Naive thymus-derived CD4-positive, alpha-beta T cell (primary cell): ENCODE data around the gene SCMH1. TPM values are rescaled to one million over a fixed set of nuclear protein-coding genes. Genes with fewer than 3 reads are reported as not detected.

Experiments
- ATAC-seq: fragments of 150-1000 bp; cut with Tn5 transposase; 2 replicates; pipeline ENCODE4 v1.10.0; 2021; ENCODE audit warnings: mild to moderate bottlenecking, moderate library complexity
- CTCF ChIA-PET: fragments of 350-600 bp; sonication (Branson Sonifier 250); formaldehyde crosslinking; loops from one replicate; lab custom pipeline; 2021; ENCODE audit warnings: antibody characterized with exemption; lab: Charles Lee
- POLR2A ChIA-PET: fragments of 350-600 bp; sonication (Branson Sonifier 250); formaldehyde crosslinking; loops from one replicate; lab custom pipeline; 2021; ENCODE audit warnings: antibody characterized with exemption, inconsistent platforms; lab: Charles Lee
- DNase-seq, 9 donors: peaks; one replicate each; pipeline versions ENCODE4 v3.0.0 to v3.0.0-alpha.2; 2020 to 2022; ENCODE audit warnings: mixed read lengths in 1 of 9
- H3K27ac ChIP-seq: one replicate; pipeline ENCODE4 v1.7.0; 2013; ENCODE audit warnings: mild to moderate bottlenecking, low read depth, low read length, moderate library complexity
- H3K27me3 ChIP-seq, 2 donors: one replicate each; pipeline ENCODE4 v1.7.0; 2013; ENCODE audit warnings: low read length in 2 of 2, mild to moderate bottlenecking in 2 of 2, moderate library complexity in 2 of 2; ENCODE audit not compliant: control insufficient read depth in 2 of 2, insufficient read depth in 2 of 2
- H3K36me3 ChIP-seq, 3 experiments: 1 replicate in 2 of 3; 2 replicates in 1 of 3; pipeline ENCODE4 v1.7.0; 2013; ENCODE audit warnings: low read length in 3 of 3, mild to moderate bottlenecking in 3 of 3, moderate library complexity in 1 of 3; ENCODE audit not compliant: insufficient read depth in 3 of 3, control insufficient read depth in 2 of 3
- H3K4me1 ChIP-seq, 2 donors: one replicate each; pipeline ENCODE4 v1.7.0; 2013; ENCODE audit warnings: low read length in 2 of 2, mild to moderate bottlenecking in 2 of 2, moderate library complexity in 1 of 2; ENCODE audit not compliant: control insufficient read depth in 2 of 2, insufficient read depth in 2 of 2
- H3K4me3 ChIP-seq: 2 replicates; pipeline ENCODE4 v1.7.0; 2013; ENCODE audit warnings: mild to moderate bottlenecking, low read length
- H3K9me3 ChIP-seq, 3 experiments: 1 replicate in 2 of 3; 2 replicates in 1 of 3; pipeline ENCODE4 v1.7.0; 2013; ENCODE audit warnings: low read length in 3 of 3; ENCODE audit not compliant: control insufficient read depth in 2 of 3
- H3K27ac Mint-ChIP-seq, 9 donors: one replicate each; pipeline ENCODE4 v1.8.0; 2020 to 2022; ENCODE audit warnings: mixed read lengths in 9 of 9, mild to moderate bottlenecking in 8 of 9, moderate library complexity in 5 of 9, inconsistent platforms in 2 of 9
- H3K27me3 Mint-ChIP-seq, 5 donors: one replicate each; pipeline ENCODE4 v1.8.0; 2021 to 2022; ENCODE audit warnings: mixed read lengths in 5 of 5, mild to moderate bottlenecking in 1 of 5
- H3K36me3 Mint-ChIP-seq, 5 donors: one replicate each; pipeline ENCODE4 v1.8.0; 2020 to 2022; ENCODE audit warnings: mixed read lengths in 5 of 5, mild to moderate bottlenecking in 3 of 5, inconsistent platforms in 1 of 5
- H3K4me1 Mint-ChIP-seq, 7 donors: one replicate each; pipeline ENCODE4 v1.8.0; 2020 to 2022; ENCODE audit warnings: mixed read lengths in 7 of 7, mild to moderate bottlenecking in 3 of 7, inconsistent platforms in 1 of 7
- H3K4me3 Mint-ChIP-seq, 10 donors: one replicate each; pipeline ENCODE4 v1.8.0; 2020 to 2022; ENCODE audit warnings: mild to moderate bottlenecking in 10 of 10, mixed read lengths in 10 of 10, moderate library complexity in 6 of 10, inconsistent platforms in 2 of 10
- H3K9me3 Mint-ChIP-seq, 11 donors: one replicate each; pipeline ENCODE4 v1.8.0; 2020 to 2022; ENCODE audit warnings: mixed read lengths in 11 of 11, mild to moderate bottlenecking in 4 of 11, inconsistent platforms in 1 of 11, moderate library complexity in 1 of 11
- intact Hi-C, 2 donors: fragments of 100-400 bp; cut with micrococcal nuclease; formaldehyde crosslinking; loops; one replicate each; pipeline ENCODE4 v1.15.1; 2023
- polyA plus RNA-seq, 2 donors: library from polyadenylated mRNA; unstranded; fragments of 300-500 nt; fragmentation: Illumina TruSeq; gene quantifications; one replicate each; pipeline ENCODE4 v1.2.3, GENCODE V29; 2021
- total RNA-seq, 6 experiments: library from RNA in 5 of 6; stranded (reverse) in 5 of 6; gene quantifications; 1 replicate in 5 of 6; 2 replicates in 1 of 6; pipeline ENCODE4 v1.2.3 and lab custom pipeline; 2021 to 2026

SCMH1 gene
- total and polyA plus RNA-seq, 7 experiments from 2014 or later = 3.6 to 18.6 (median 16.8) TPM

GRCh38 chr1:41073971-41074370 is 168.1 kb downstream of the SCMH1 start:
- H3K27me3 Mint-ChIP-seq = no peaks in the 10 kb centered on the region
- CTCF ChIA-PET = no interaction called here
- Histone ChIP-seq H3K27me3 (no peaks in the 10 kb centered on the region), H3K4me3 (no peak overlapping the region), H3K36me3 (no peaks in the 10 kb centered on the region), H3K9me3 (no peaks in the 10 kb centered on the region), H3K4me1 (no peaks in the 10 kb centered on the region), H3K27ac (no peak overlapping the region)
- no peak for DNase-seq
- no peak overlapping the region for H3K27ac Mint-ChIP-seq
- H3K9me3 Mint-ChIP-seq = peaks cover 0 to 16% (median 4%) of the 10 kb centered on the region in 11 donors
- POLR2A ChIA-PET = interaction anchor here (1.1 kb wide), 1 partner anchor 14 kb away, joined by 3 read pairs; no protein-coding TSS in a partner anchor
- no peak overlapping the region for H3K4me3 Mint-ChIP-seq
- peaks cover 9 to 58% (median 33%) of the 10 kb centered on the region in 5 donors for H3K36me3 Mint-ChIP-seq
- intact Hi-C loops = no loop called here
- peaks cover 0 to 2% (median 0%) of the 10 kb centered on the region in 7 donors for H3K4me1 Mint-ChIP-seq
- no peak for ATAC-seq

DNA sequence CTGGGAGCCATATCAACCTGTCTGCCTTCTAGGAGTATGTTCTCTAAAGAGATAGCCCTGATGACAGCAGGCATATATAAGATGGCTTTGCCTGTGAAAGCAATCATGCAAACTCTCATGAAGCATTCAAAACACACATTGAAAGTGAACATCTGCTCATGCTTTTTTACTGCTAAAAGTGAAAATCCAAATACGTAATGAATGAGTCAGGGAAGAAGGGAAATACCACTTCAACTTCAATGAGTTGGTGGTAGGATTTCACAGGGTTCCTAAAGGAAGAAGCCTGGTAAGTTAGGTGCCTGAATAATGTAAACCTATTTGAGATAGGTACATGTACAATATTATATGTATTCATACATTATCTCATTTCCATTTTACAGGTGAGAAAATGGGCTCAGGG is 170.1 kb downstream of the SCMH1 start:
- CTCF ChIA-PET = interaction anchor here (0.6 kb wide), 1 partner anchor 1153 kb away, joined by 3 read pairs; no protein-coding TSS in a partner anchor
- ATAC-seq = no peak

DNA sequence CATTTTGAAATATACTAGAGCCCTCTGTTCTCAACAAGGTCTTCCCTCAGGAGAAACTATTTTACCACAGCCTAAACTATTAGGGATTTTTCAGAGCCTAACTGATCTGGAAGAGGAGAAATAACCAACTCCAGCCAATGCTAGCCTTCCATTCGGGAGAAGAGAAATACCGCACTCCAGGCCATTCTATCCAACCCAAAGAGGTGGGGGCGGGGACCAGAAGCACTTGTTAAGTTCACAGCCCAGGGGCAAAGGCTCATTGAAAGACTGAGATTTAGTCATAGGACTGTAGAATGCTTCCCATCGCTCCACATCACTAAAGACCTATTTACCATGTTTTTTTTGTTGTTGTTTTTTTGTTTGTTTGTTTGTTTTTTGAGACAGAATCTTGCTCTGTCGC is 185.2 kb downstream of the SCMH1 start:
- Histone ChIP-seq H3K4me1 (no peaks in the 10 kb centered on the region), H3K27me3 (no peaks in the 10 kb centered on the region), H3K9me3 (no peaks in the 10 kb centered on the region), H3K27ac (no peak overlapping the region), H3K4me3 (no peak overlapping the region), H3K36me3 (no peaks in the 10 kb centered on the region)
- intact Hi-C loops = no loop called here
- Mint-ChIP-seq H3K9me3 (peaks cover 0 to 5% (median 0%) of the 10 kb centered on the region in 11 donors), H3K27ac (no peak overlapping the region), H3K4me1 (no peaks in the 10 kb centered on the region), H3K27me3 (no peaks in the 10 kb centered on the region), H3K36me3 (peaks cover 8 to 74% (median 50%) of the 10 kb centered on the region in 5 donors), H3K4me3 (no peak overlapping the region)
- ChIA-PET CTCF (no interaction called here), POLR2A (no interaction called here)
- no peak for ATAC-seq
- no peak for DNase-seq

More for the DNA sequence above, 170.1 kb downstream of the SCMH1 start:
- no peaks in the 10 kb centered on the region for H3K4me1 ChIP-seq
- H3K4me3 ChIP-seq = no peak overlapping the region
- H3K4me1 Mint-ChIP-seq = peaks cover 0 to 1% (median 0%) of the 10 kb centered on the region in 7 donors
- POLR2A ChIA-PET = no interaction called here
- intact Hi-C loops = no loop called here
- no peak overlapping the region for H3K27ac ChIP-seq
- no peak for DNase-seq
- H3K27me3 Mint-ChIP-seq = no peaks in the 10 kb centered on the region
- H3K36me3 Mint-ChIP-seq = peaks cover 3 to 64% (median 37%) of the 10 kb centered on the region in 5 donors
- H3K27me3 ChIP-seq = no peaks in the 10 kb centered on the region
- H3K27ac Mint-ChIP-seq = no peak overlapping the region
- H3K9me3 Mint-ChIP-seq = peaks cover 0 to 4% (median 0%) of the 10 kb centered on the region in 11 donors
- H3K36me3 ChIP-seq = no peaks in the 10 kb centered on the region
- H3K9me3 ChIP-seq = no peaks in the 10 kb centered on the region
- no peak overlapping the region for H3K4me3 Mint-ChIP-seq

GRCh38 chr1:41053316-41053715 is 188.8 kb downstream of the SCMH1 start:
- no peak overlapping the region for H3K27ac Mint-ChIP-seq
- CTCF ChIA-PET = no interaction called here

DNA sequence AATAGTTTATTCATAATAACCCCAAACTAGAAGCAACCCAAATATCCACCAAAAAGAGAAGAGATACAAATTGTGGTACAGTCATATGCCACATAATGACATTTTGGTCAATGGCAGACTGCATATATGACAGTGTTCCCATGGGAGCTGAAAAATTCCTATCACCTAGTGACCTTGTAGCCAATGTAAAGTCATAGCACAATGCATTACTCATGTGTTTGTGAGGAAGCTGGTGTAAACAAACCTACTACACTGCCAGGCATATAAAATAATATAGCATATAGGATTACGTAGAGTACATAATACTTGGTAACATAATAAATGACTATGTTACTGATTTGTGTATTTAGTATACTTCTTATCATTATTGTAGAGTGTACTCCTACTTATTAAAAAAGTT is 191.1 kb downstream of the SCMH1 start:
- intact Hi-C loops = no loop called here
- no peaks in the 10 kb centered on the region for H3K27me3 ChIP-seq
- no peak overlapping the region for H3K27ac ChIP-seq
- H3K4me3 ChIP-seq = no peak overlapping the region
- peaks cover 6 to 57% (median 21%) of the 10 kb centered on the region in 5 donors for H3K36me3 Mint-ChIP-seq
- H3K27me3 Mint-ChIP-seq = no peaks in the 10 kb centered on the region
- no peaks in the 10 kb centered on the region for H3K9me3 Mint-ChIP-seq
- DNase-seq (no peak), ATAC-seq (no peak)
- H3K27ac Mint-ChIP-seq = no peak overlapping the region
- CTCF ChIA-PET = interaction anchor here (0.7 kb wide), 1 partner anchor 372 kb away, joined by 4 read pairs; no protein-coding TSS in a partner anchor
- POLR2A ChIA-PET = no interaction called here
- H3K4me1 ChIP-seq = no peaks in the 10 kb centered on the region
- H3K4me1 Mint-ChIP-seq = no peaks in the 10 kb centered on the region
- H3K9me3 ChIP-seq = no peaks in the 10 kb centered on the region
- H3K4me3 Mint-ChIP-seq = no peak overlapping the region
- peaks cover 0 to 24% (median 0%) of the 10 kb centered on the region in 3 experiments for H3K36me3 ChIP-seq

More at GRCh38 chr1:41053316-41053715, 188.8 kb downstream of the SCMH1 start:
- Histone ChIP-seq H3K27ac (no peak overlapping the region), H3K4me1 (no peaks in the 10 kb centered on the region), H3K27me3 (no peaks in the 10 kb centered on the region), H3K9me3 (no peaks in the 10 kb centered on the region), H3K4me3 (no peak overlapping the region), H3K36me3 (peaks cover 0 to 6% (median 0%) of the 10 kb centered on the region in 3 experiments)
- Mint-ChIP-seq H3K9me3 (no peaks in the 10 kb centered on the region), H3K27me3 (no peaks in the 10 kb centered on the region), H3K4me3 (no peak overlapping the region), H3K36me3 (peaks cover 0 to 52% (median 20%) of the 10 kb centered on the region in 5 donors), H3K4me1 (no peaks in the 10 kb centered on the region)
- intact Hi-C loops = no loop called here
- DNase-seq (no peak), ATAC-seq (no peak)
- POLR2A ChIA-PET = no interaction called here

GRCh38 chr1:41048540-41048939 is 193.6 kb downstream of the SCMH1 start:
- peaks cover 0 to 46% (median 0%) of the 10 kb centered on the region in 3 experiments for H3K36me3 ChIP-seq
- no peak overlapping the region for H3K4me3 Mint-ChIP-seq
- ATAC-seq (no peak), DNase-seq (no peak)
- no peak overlapping the region for H3K27ac ChIP-seq
- peaks cover 0 to 7% (median 0%) of the 10 kb centered on the region in 7 donors for H3K4me1 Mint-ChIP-seq
- H3K4me3 ChIP-seq = no peak overlapping the region
- H3K36me3 Mint-ChIP-seq = peaks cover 11 to 56% (median 22%) of the 10 kb centered on the region in 5 donors
- no peaks in the 10 kb centered on the region for H3K4me1 ChIP-seq
- ChIA-PET POLR2A (no interaction called here), CTCF (interaction anchor here (1.3 kb wide), 1 partner anchor 10 kb away, joined by 3 read pairs; no protein-coding TSS in a partner anchor)
- H3K27me3 ChIP-seq = no peaks in the 10 kb centered on the region
- no peak overlapping the region for H3K27ac Mint-ChIP-seq
- no peaks in the 10 kb centered on the region for H3K27me3 Mint-ChIP-seq
- H3K9me3 Mint-ChIP-seq = no peaks in the 10 kb centered on the region
- no peaks in the 10 kb centered on the region for H3K9me3 ChIP-seq
- intact Hi-C loops = no loop called here

GRCh38 chr1:41046347-41046775 is 195.7 kb downstream of the SCMH1 start:
- Mint-ChIP-seq H3K27ac (no peak overlapping the region), H3K27me3 (no peaks in the 10 kb centered on the region), H3K36me3 (peaks cover 11 to 57% (median 21%) of the 10 kb centered on the region in 5 donors), H3K9me3 (no peaks in the 10 kb centered on the region), H3K4me1 (peaks cover 0 to 11% (median 0%) of the 10 kb centered on the region in 7 donors), H3K4me3 (no peak overlapping the region)
- POLR2A ChIA-PET = no interaction called here
- Histone ChIP-seq H3K4me3 (no peak overlapping the region), H3K36me3 (peaks cover 0 to 46% (median 0%) of the 10 kb centered on the region in 3 experiments), H3K27me3 (no peaks in the 10 kb centered on the region), H3K9me3 (no peaks in the 10 kb centered on the region), H3K27ac (no peak overlapping the region), H3K4me1 (no peaks in the 10 kb centered on the region)
- DNase-seq = no peak
- CTCF ChIA-PET = no interaction called here
- intact Hi-C loops = no loop called here
- no peak for ATAC-seq
